Ishikawa (cell line): ENCODE results near the gene TMEM53.

Source experiments
- CEBPB ChIP-seq: IDR thresholded peaks from 2 replicates; pipeline ENCODE4 v1.6.1; 2012
- CREB1 ChIP-seq: IDR thresholded peaks from 2 replicates; pipeline ENCODE4 v1.6.1; 2012; ENCODE audit warnings: low read depth
- EGR1 ChIP-seq: IDR thresholded peaks from 2 replicates; pipeline ENCODE4 v1.6.1; 2012
- EP300 ChIP-seq: IDR thresholded peaks from 2 replicates; pipeline ENCODE4 v1.6.1; 2012; ENCODE audit warnings: borderline replicate concordance
- FOXM1 ChIP-seq: IDR thresholded peaks from 2 replicates; pipeline ENCODE4 v1.6.1; 2012; ENCODE audit warnings: low read depth, borderline replicate concordance
- MAX ChIP-seq: IDR thresholded peaks from 2 replicates; pipeline ENCODE4 v1.6.1; 2012
- NFIC ChIP-seq: IDR thresholded peaks from 2 replicates; pipeline ENCODE4 v1.6.1; 2012
- RAD21 ChIP-seq: IDR thresholded peaks from 2 replicates; pipeline ENCODE4 v1.6.1; 2012; ENCODE audit warnings: low read depth
- REST ChIP-seq: IDR thresholded peaks from 2 replicates; pipeline ENCODE4 v1.6.1; 2012; ENCODE audit warnings: low read depth, mild to moderate bottlenecking
- TAF1 ChIP-seq: IDR thresholded peaks from 2 replicates; pipeline ENCODE4 v1.6.1; 2012; ENCODE audit warnings: low read depth, mild to moderate bottlenecking
- TCF12 ChIP-seq: IDR thresholded peaks from 2 replicates; pipeline ENCODE4 v1.6.1; 2012; ENCODE audit warnings: low read depth
- TEAD4 ChIP-seq: IDR thresholded peaks from 2 replicates; pipeline ENCODE4 v1.6.1; 2012
- USF1 ChIP-seq: IDR thresholded peaks from 2 replicates; pipeline ENCODE4 v1.6.1; 2012
- YY1 ChIP-seq: IDR thresholded peaks from 2 replicates; pipeline ENCODE4 v1.6.1; 2012; ENCODE audit warnings: low read depth
- ZBTB7A ChIP-seq: IDR thresholded peaks from 2 replicates; pipeline ENCODE4 v1.6.1; 2012; ENCODE audit warnings: low read depth

Gene TMEM53

GRCh38 chr1:44698138-44698537 is 23.9 kb upstream of the TMEM53 start:
- no peak for TF ChIP-seq TCF12
- no peak for TF ChIP-seq RAD21
- no peak for TF ChIP-seq MAX
- no peak for TF ChIP-seq EGR1
- no peak for TF ChIP-seq REST
- no peak for TF ChIP-seq YY1

- TF ChIP-seq REST = no peak
- no peak for TF ChIP-seq EGR1
Measured at GRCh38 chr1:44696789-44697345, 22.6 kb upstream of the TMEM53 start.

GRCh38 chr1:44696101-44696500 is 21.8 kb upstream of the TMEM53 start:
- TF ChIP-seq NFIC (no peak), TEAD4 (no peak), MAX (no peak), RAD21 (no peak), TAF1 (no peak), EP300 (no peak), ZBTB7A (no peak), CREB1 (no peak), CEBPB (no peak), REST (no peak), USF1 (no peak), FOXM1 (no peak), TCF12 (no peak), EGR1 (no peak), YY1 (no peak)

GRCh38 chr1:44695671-44696070 is 21.4 kb upstream of the TMEM53 start:
- TF ChIP-seq TEAD4 (no peak), TCF12 (no peak), CEBPB (no peak), FOXM1 (no peak), EGR1 (no peak), YY1 (no peak), RAD21 (no peak), EP300 (no peak)

- TF ChIP-seq ZBTB7A = no peak
Measured at GRCh38 chr1:44694863-44695478, 20.7 kb upstream of the TMEM53 start.

GRCh38 chr1:44693900-44694299 is 19.6 kb upstream of the TMEM53 start:
- TF ChIP-seq REST = no peak
